HepG2 (cell line): Measurements from ENCODE around the gene KAZN. TPM values are rescaled to one million over a fixed set of nuclear protein-coding genes. Genes with fewer than 3 reads are reported as not detected.

Experiments
- ATAC-seq: fragments of 200-7000 bp; cut with Tn5 transposase; 3 replicates; pipeline ENCODE4 v1.9.1; 2020; ENCODE audit warnings: mild to moderate bottlenecking, moderate library complexity
- BruUV-seq: library from RNA; stranded (reverse); fragments of 400-500 nt; replicated peaks from 2 replicates; lab custom pipeline; 2021; lab: Mats Ljungman, UMichigan
- CTCF ChIA-PET: fragments of 300-600 bp; formaldehyde crosslinking; extraction: SDS; loops from one replicate; lab custom pipeline; 2021; ENCODE audit warnings: low total read pairs, inconsistent platforms, low intra/inter-chr PET ratio; lab: Yijun Ruan, JAX
- POLR2A ChIA-PET: fragments of 350-600 bp; sonication (Branson Sonifier 250); formaldehyde crosslinking; loops from one replicate; lab custom pipeline; 2020; ENCODE audit warnings: antibody characterized with exemption, inconsistent platforms; lab: Yijun Ruan, JAX
- DNase-seq: peaks from one replicate; pipeline ENCODE4 v3.0.0-alpha.2; 2015; ENCODE audit warnings: low spot score
- FAIRE-seq: peaks from 3 replicates; lab custom pipeline; 2011; peaks lifted over from hg19 to GRCh38; lab: Jason Lieb, UNC
- H2AFZ ChIP-seq: one replicate; pipeline ENCODE4 v1.6.1; 2011; ENCODE audit warnings: low read length, inconsistent platforms
- H3K27ac ChIP-seq: fragments of 300-600 bp; 3 replicates; pipeline ENCODE4 v1.8.0; 2011; ENCODE audit warnings: mixed run types, mild to moderate bottlenecking, mixed read lengths, low read length, inconsistent platforms; ENCODE audit not compliant: insufficient read depth; ENCODE audit errors: extremely low read length
- H3K27me3 ChIP-seq, 2 experiments: fragments of 200-600 bp in 1 of 2; 2 replicates in 1 of 2; 3 replicates in 1 of 2; pipeline versions ENCODE4 v1.6.0 to v1.8.0; 2011; ENCODE audit warnings: low read length in 2 of 2, mild to moderate bottlenecking in 2 of 2, moderate library complexity in 2 of 2, inconsistent platforms in 1 of 2; ENCODE audit not compliant: insufficient read depth in 2 of 2, control insufficient read depth in 1 of 2
- H3K36me3 ChIP-seq, 2 experiments: fragments of 200-600 bp in 1 of 2; replicated peaks in 1 of 2; 2 replicates in 1 of 2; 3 replicates in 1 of 2; pipeline versions ENCODE4 v1.5.1 to v1.8.0; 2011; ENCODE audit warnings: low read length in 2 of 2, inconsistent platforms in 1 of 2; ENCODE audit not compliant: insufficient read depth in 2 of 2, control insufficient read depth in 1 of 2
- H3K4me1 ChIP-seq: 2 replicates; pipeline ENCODE4 v1.5.1; 2012; ENCODE audit warnings: low read length, inconsistent platforms; ENCODE audit not compliant: insufficient read depth
- H3K4me2 ChIP-seq: 2 replicates; pipeline ENCODE4 v1.6.0; 2011; ENCODE audit warnings: low read depth, low read length, inconsistent platforms
- H3K4me3 ChIP-seq, 3 experiments: fragments of 200-600 bp in 1 of 3; sonication (generic), shearing (Covaris generic) in 1 of 3; replicated peaks in 1 of 3; 2 replicates each; pipeline ENCODE4 v1.5.1; 2011 to 2016; ENCODE audit warnings: low read length in 3 of 3, inconsistent platforms in 2 of 3, low read depth in 2 of 3, mild to moderate bottlenecking in 2 of 3, control low read depth in 1 of 3, mixed read lengths in 1 of 3; ENCODE audit not compliant: insufficient read depth in 1 of 3
- H3K79me2 ChIP-seq: one replicate; pipeline ENCODE4 v1.6.1; 2011; ENCODE audit warnings: low read length, inconsistent platforms; ENCODE audit not compliant: insufficient read depth
- H3K9ac ChIP-seq: 2 replicates; pipeline ENCODE4 v1.6.0; 2011; ENCODE audit warnings: mild to moderate bottlenecking, low read depth, low read length, inconsistent platforms; ENCODE audit not compliant: insufficient read depth
- H3K9me3 ChIP-seq: 2 replicates; pipeline ENCODE4 v1.5.1; 2012; ENCODE audit warnings: mild to moderate bottlenecking, low read length
- H4K20me1 ChIP-seq: 2 replicates; pipeline ENCODE4 v1.6.0; 2011; ENCODE audit warnings: inconsistent platforms, mild to moderate bottlenecking, low read length, moderate library complexity; ENCODE audit not compliant: insufficient read depth
- CERS6 ChIP-seq: sonication (generic); formaldehyde crosslinking; IDR thresholded peaks from 2 replicates; pipeline ENCODE4 v1.5.0; 2020; ENCODE audit warnings: missing genetic modification reagents
- HNRNPH1 ChIP-seq: fragments of 200-400 bp; formaldehyde crosslinking; optimal IDR thresholded peaks from 2 replicates; pipeline ENCODE3; 2017; ENCODE audit warnings: mild to moderate bottlenecking, low read depth, low read length
- SP5 ChIP-seq: IDR thresholded peaks from 2 replicates; pipeline ENCODE4 v1.6.1; 2016; ENCODE audit warnings: low read depth, borderline replicate concordance
- TCF7 ChIP-seq: sonication (generic); IDR thresholded peaks from 2 replicates; pipeline ENCODE4 v1.6.1; 2016; ENCODE audit warnings: antibody characterized with exemption, low read depth
- ZNF251 ChIP-seq: sonication (generic); formaldehyde crosslinking; IDR thresholded peaks from 2 replicates; pipeline ENCODE4 v1.9.0; 2021; ENCODE audit warnings: mild to moderate bottlenecking, missing genetic modification reagents
- ZNF546 ChIP-seq: sonication (generic); formaldehyde crosslinking; conservative IDR thresholded peaks from 2 replicates; pipeline ENCODE4 v1.8.1; 2023; ENCODE audit warnings: mild to moderate bottlenecking, missing genetic modification reagents
- ZNF710 ChIP-seq: sonication (generic); formaldehyde crosslinking; IDR thresholded peaks from 2 replicates; pipeline ENCODE4 v1.5.0; 2020; ENCODE audit warnings: mild to moderate bottlenecking, missing genetic modification reagents, borderline replicate concordance
- ZNF749 ChIP-seq: sonication (generic); formaldehyde crosslinking; IDR thresholded peaks from 2 replicates; pipeline ENCODE4 v1.8.0; 2022; ENCODE audit warnings: mild to moderate bottlenecking, missing genetic modification reagents, moderate library complexity, borderline replicate concordance
- ZNF800 ChIP-seq: sonication (generic); formaldehyde crosslinking; IDR thresholded peaks from 2 replicates; pipeline ENCODE4 v1.4.0; 2020; ENCODE audit warnings: missing genetic modification reagents
- WGBS: methylation state at CpG from one replicate; pipeline ENCODE4 v1.1.6; 2017; ENCODE audit warnings: low lambda C conversion rate; 5-methylcytosine and 5-hydroxymethylcytosine counted together
- in situ Hi-C: cut with HindIII; loops from 2 replicates; pipeline ENCODE4 v1.10.0; 2017; ENCODE audit warnings: low pct_unique_long_range_greater_than_20kb; ENCODE audit not compliant: extremely low pct_ligation_motif_present
- intact Hi-C: fragments of 100-400 bp; cut with micrococcal nuclease; formaldehyde crosslinking; loops from one replicate; pipeline ENCODE4 v1.10.0; 2022; ENCODE audit not compliant: unreplicated experiment
- polyA plus RNA-seq, 8 experiments: library from polyadenylated mRNA; depleted of rRNA in 3 of 8; stranded (reverse) in 7 of 8; unstranded in 1 of 8; fragments of >200 nt; fragmentation: Illumina TruSeq in 4 of 8; extraction: Trizol in 4 of 8; gene quantifications; 2 replicates each; pipeline versions ENCODE4 v1.2.1 to v1.2.3, GENCODE V29; 2011 to 2016; ENCODE audit warnings: low read depth in 4 of 8, missing spikeins in 1 of 8, mixed read lengths in 1 of 8; ENCODE audit not compliant: insufficient read depth in 1 of 8
- total RNA-seq, 5 experiments: library from RNA; depleted of rRNA; stranded (reverse); fragments of >200 nt; fragmentation: Illumina TruSeq; extraction: Trizol; gene quantifications; 2 replicates each; pipeline ENCODE4 v1.2.3, GENCODE V29; 2016; ENCODE audit warnings: low read depth in 1 of 5

Gene KAZN
- total and polyA plus RNA-seq, 2 of the 13 experiments (the other 11 are each of a cell fraction or from before 2014, with no cell fraction given): 10.4 to 13.5 TPM

GRCh38 chr1:14607295-14607694, 8.8 kb downstream of the KAZN start:
- FAIRE-seq: no peak
- DNase-seq: no peak
- no peak overlapping the region for H3K9ac ChIP-seq
- H2AFZ ChIP-seq: no peak overlapping the region
- H3K4me2 ChIP-seq: no peak overlapping the region
- peaks cover 1 to 10% of the 10 kb centered on the region in 2 experiments; a peak in 2 of 5 replicates for H3K27me3 ChIP-seq
- no peaks in the 10 kb centered on the region for H3K36me3 ChIP-seq
- no peaks in the 10 kb centered on the region for H3K9me3 ChIP-seq
- ChIA-PET POLR2A (no interaction called here), CTCF (no interaction called here)
- intact Hi-C loops (no loop called here), in situ Hi-C loops (no loop called here)
- TF ChIP-seq CERS6 (CRISPR knock-in tag) (no peak), ZNF710 (no peak), ZNF546 (CRISPR knock-in tag) (no peak), ZNF749 (CRISPR knock-in tag) (no peak), ZNF251 (CRISPR knock-in tag) (no peak), TCF7 (no peak), SP5 (no peak), ZNF800 (CRISPR knock-in tag) (no peak), HNRNPH1 (no peak)
- H3K79me2 ChIP-seq: no peaks in the 10 kb centered on the region
- H3K4me3 ChIP-seq: no peak overlapping the region
- no peak for ATAC-seq
- H3K4me1 ChIP-seq: no peaks in the 10 kb centered on the region
- H4K20me1 ChIP-seq: no peaks in the 10 kb centered on the region
- BruUV-seq: no TSS peak
- H3K27ac ChIP-seq: no peak overlapping the region
- WGBS: 3% methylated on average over 4 of the region's 5 CpGs
